ENCODE measurements around the gene CDC42EP4.
"Not testable (repeated sequence)": the region's sequence is repeated elsewhere in the genome, so short reads cannot be mapped to it uniquely, and the experiment has no call there.

CDC42EP4 gene

DNA sequence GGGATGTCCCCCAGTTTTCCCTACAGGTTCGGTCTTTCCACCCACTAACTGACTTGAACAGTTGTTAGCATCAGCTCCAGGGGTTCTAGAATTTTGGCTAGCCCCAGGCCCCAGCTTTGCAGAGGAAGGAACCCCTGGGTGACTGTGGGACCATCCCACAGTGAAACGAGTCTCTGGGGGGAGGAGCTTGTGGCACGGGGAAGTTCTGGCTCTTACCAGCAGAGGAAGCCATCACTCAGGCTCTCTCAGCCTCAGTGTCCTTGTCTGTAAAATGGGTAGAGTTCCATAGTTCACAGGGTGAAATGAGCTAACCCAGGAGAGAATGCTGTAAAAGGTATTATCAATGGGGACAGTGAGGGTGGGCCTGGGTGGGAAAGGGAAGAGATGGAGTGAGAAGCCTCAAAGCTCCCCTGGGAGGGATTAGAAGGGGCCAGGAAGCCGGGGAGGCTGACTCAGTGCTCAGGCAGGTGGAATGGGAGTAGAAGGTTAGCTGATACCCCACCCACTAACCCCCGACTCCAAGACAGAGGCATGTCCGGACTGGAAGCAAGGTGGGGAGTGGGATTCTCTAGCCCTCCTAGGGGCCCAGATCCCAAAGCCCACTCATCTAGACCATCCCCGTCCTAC, 30.9 kb upstream of the CDC42EP4 start:
- DNase-seq: no peak

DNA sequence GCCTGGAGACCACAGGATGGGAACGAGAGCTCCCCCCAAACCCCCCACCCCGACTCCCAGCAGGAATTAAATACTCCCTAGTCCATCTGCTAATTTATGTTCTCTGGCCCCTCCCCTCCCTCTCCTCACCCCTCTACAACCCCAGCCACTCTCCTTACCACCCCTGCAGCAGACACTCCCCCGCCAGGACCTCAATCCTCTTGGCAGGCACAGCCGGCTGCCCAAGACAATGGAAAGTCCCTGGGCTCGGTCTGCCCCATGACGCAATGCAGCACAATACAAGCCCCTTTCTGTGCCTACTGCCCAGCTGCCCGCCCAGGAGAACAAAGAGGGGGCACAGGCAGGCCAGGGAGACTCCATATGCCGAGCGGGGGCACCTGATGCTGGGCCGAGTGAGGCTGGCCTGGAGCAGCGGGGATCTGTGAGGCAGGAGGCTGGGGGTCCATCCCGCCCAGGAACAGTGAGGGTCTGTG, 30.3 kb upstream of the CDC42EP4 start:
- no peak for DNase-seq

DNA sequence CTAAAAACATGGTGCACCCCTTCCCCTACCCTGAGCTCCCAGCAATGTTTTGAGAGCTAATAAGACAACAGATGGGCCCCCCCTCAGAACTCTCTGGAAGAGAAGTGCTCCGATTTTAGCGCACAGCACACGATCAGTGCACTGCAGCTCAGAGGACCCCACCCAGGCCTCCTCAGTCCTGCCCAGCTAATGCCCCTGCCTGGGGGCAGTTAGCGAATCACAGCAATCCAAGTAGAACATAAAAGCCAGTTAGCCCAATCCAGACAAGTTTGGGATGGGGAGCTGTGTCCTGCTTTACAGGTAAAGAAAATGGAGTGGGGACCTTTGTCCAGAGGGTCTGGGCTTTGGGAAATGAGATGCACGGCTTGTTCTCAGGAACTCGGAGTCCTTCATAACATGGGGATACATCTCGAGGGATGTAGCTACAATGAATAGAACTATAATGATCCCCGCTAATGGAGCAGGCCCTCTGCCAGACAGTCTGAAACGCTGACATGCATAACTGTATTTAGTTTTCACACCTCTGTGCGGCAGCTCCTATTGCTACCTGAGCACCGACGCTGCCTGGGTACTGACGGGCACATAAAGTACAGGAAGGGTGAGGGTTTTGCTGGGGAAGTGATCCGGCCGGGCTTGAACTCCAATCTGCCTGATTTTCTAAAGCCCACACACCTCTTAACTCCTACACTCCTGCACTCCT, 29.7 kb upstream of the CDC42EP4 start:
- DNase-seq: no peak

DNA sequence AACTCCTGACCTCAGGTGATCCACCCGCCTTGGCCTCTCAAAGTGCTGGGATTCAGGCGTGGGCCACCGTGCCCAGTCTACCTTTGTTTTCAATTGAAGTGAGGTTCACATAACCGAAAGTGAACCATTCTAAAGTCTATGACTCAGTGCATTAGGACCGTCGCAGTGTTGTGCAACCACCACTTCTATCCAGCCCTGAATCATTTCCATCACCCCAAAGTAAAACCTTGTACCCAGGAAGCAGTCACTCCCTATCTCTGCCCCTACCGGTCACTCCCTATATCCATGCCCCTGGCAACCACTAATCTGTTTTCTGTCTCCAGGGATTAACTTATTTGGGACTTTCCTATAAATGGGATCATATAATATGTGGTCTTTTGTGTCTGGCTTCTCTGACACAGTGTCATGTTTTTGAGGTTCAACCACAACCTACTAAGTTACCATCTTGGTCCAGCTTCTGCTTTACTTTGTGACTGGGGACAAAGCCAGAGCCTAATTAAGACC, 28.3 kb upstream of the CDC42EP4 start:
- DNase-seq: peak; percentile 7 to 65

DNA sequence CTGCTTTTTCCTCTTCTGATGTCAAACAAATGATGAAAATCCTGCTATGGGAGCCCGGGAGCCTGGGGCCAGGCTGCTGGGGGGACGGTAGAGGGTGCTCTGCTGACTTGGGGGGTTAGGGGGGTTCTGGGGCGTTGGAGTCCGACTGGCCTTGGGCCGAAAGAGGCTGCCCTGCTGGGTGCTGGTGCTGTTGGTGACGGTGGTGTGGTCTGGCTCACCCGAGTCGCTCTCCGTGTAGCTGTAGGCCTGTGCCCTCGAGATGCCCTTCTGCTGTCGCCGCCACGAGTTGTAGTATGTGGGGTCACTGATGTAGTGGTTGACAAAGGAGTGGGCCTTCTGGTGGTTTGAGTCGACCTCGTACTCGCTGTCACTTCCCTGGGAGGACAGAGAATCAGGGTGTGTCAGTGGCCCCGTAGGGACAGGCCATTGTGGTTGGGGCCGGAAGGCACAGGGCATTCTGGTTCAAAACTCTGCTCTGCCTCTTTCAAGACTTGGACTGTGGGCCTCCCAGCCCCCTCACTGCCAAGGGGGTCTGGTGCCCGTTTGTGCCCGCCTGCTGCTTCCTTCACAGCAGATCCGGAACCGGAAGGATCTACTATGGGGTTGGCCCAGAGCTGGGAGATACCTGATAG, 26.9 kb upstream of the CDC42EP4 start:
- no peak for DNase-seq

DNA sequence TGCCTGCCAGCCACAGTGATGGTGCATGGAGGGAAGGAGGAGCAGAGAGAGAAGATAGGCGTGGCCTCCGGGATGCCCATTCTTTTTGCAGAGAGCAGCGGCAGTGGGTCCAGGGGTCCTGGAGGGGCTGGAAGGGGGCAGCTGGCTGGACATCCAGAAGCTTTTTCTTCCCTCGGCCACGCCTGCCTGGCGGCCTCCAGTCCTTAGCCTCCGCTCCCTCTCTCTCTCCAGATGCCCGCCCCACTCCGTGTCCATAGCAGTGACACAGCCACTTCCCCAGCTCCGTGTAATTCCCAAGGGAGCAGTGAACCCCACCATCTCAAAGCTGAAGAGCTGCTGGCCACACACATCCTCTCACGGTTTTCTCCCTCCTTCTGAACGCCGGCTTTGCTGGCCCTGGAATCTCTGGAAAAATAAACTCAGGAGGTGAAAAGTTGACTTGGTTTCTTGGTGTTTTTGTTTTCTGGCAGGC, 26.3 kb upstream of the CDC42EP4 start:
- no peak for DNase-seq

DNA sequence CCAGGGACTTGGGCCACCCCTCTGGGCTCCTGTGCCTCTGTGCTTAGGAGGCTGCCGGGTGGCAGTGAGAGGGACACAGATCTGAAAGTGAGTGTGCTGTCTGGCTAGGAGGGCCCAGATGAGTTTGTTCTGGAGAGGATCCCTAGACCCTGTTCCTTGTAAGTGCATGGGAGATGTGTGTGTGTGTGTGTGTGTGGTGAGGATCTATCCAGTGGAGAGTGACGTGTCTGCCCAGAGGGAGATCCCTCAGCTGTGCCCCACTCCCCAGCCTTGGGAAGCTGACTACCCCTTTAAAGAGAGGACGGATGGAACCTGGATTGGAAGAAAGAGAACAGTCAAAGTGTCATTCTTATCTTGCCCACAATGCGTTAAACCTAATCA, 25.5 kb upstream of the CDC42EP4 start:
- DNase-seq: no peak

DNA sequence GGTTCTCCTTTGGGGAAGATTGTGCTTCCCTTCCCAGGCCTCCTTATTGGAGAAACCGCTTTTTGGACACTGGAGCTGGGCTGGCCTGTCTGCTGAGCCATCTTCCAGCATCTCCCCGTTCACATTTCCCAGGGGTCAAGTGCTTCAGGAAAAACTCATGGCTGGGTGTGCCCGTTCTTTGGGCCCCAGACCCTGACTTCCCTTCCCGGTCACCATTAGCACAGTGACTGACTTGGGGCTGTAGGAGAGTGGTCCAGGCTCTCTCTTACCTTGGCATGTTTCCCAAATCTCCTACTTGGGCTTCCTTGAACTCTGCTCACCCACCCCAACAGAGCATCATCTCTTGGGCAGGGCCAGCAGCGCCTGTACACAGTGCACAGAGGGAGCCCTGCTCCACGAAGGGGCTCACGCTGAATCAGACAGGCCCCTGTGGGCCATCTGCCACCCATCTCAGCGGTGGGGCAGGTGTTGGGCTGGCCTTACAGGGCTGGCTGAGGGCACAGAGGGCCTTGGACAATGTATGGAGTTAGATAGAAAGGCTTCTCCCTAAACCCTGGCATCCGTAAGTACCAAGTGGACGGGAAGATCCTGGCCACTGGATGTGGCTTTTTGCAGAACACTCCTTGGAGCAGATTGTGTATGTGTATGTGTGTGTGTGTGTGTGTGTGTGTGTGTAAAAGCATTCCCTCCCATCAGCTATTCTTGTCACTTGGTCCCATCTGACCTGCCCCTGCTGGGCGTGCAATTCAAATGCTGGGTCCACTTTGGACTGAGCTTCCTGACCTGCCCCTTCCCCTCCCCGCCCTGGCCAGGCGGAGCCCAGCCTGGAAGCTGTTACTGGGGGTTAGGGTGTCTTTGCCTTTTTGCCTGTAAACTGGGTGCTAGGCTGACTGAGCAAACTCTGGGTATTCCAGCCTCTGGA, 24.9 kb upstream of the CDC42EP4 start:
- DNase-seq: no peak

DNA sequence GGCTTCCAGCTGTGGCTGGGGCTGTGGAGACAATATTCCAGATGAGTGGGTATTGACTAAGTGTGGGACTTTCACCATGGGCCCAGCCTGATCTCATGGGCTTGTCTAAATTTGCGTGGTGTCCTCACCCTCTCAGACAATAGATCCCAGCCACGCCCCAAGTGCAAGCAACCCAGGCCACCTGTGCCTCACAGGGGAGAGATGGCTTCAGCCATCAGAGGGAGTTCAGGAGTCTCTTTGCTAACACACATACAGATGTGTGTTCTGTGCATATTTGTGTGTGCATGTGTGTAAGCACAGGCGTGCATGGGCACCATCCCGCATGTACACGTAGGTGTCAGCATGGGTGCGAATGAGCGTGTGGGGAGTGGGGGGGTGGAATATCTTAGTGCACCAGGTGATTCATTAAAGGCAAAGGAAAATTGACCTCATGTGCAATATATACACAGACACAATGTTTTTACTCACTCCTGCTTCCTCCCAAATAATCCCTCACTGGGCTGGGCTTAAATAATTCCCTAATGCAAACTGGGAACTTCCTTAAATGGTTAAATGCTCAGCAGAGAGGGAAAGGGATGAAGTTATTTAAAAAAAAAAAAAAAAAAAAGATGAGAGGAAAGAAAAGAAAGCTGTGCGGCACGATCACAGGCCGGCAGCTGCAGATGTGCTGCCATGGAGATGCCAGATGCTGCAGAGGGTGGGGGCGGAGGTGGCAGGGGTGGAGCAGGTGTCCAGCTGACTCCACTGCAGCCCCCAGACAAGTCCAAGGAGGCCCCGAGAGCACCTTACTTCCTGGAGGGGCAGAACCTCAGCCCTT, 24.0 kb upstream of the CDC42EP4 start:
- DNase-seq: no peak

DNA sequence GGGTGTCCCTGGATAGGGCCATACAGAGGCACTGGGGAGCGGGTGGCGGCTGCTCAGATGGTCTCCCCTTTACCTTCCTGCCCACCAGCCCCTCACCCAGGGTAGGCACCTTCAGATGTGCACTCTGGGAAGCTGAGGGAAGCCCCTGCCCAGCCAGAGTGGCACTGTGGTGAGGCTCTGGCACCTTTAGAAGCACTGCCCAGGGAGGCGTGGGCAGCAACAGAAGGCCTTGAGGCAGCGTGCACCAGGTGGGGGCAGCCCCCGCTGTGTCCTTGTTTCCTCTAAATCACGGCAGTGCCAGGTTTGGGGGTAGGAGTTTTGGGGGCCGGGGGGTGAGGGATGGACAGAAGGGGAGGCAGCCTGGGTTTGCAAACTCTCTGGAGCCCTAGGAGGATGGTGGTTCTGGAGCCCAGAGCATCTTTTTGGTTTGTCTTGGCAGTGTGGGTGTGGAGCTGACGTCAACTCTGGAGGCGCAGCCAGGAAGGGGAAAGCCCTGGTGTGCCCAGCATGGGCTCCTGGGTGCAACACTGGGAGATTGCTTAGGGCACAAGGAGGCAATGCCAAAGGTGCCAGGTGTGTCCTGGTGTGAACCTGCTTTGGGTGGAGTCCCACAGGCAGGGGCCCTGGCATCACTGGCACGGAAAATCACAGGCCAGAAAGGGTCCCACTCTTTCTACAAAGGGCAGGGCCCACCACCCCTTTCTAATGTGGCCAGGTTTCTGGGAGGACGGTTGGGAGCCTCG, 23.1 kb upstream of the CDC42EP4 start:
- no peak for DNase-seq

DNA sequence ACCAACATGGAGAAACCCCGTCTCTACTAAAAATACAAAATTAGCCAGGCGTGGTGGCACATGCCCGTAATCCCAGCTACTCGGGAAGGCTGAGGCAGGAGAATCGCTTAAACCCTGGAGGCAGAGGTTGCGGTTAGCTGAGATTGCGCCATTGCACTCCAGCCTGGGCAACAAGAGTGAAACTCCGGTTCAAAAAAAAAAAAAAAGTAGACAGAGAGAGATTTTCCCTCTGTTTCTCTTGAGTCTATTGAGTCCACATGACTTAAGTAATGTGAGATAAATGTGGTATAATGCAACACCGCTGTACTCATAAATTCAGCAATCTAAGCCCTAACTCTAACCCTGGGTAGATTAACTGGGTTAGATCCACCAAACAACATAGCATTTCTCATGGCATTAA, 21.6 kb upstream of the CDC42EP4 start:
- DNase-seq: not testable (repeated sequence)

DNA sequence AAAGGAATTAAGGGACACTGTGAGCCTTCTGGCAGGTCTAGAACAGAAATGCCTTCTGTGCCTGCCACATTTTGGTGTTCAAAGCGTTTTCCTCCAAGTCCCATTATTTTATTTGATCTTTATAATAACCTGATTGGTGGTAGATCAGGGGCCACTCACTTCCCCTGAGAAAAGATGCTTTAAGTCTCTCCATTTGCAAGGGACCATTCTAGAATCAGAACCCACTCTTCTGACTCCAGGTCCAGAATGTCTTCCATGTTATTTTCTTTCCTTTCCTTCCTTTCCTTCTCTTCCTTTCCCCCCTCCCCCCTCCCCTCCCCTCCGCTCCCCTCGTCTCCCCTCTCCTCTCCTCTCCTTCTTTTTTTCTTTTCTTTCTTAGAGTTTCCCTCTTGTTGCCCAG, 19.3 kb upstream of the CDC42EP4 start:
- no peak for DNase-seq

DNA sequence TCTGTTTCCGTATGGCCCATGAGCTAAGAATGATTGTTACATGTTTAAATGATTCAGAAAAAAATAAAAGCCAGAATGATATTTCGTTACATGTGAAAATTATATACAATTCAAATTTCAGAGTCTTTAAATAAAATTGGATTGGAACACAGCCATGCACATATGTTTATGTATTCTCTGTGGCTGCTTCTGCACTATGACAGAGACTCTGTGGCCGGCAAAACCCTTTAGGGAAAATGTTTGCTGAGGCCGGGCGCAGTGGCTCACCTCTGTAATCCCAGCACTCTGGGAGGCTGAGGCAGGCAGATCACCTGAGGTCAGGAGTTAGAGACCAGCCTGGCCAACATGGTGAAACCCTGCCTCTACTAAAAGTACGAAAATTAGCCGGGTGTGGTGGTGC, 15.9 kb upstream of the CDC42EP4 start:
- DNase-seq: no peak

DNA sequence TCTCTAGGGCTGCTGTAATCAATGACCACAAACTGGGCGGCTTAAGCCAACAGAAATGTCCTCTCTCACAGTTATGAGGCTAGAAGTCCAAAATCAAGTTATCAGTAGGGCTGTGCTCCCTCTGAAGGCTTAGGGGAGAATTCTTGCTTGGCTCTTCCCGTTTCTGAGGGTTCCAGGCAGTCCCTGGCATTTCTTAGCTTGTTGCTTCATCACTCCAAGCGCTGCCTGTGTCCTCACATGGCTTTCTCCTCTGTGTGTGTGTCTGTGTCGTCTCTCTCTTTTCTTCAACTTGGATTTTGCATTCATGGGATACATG, 13.7 kb upstream of the CDC42EP4 start:
- no peak for DNase-seq

DNA sequence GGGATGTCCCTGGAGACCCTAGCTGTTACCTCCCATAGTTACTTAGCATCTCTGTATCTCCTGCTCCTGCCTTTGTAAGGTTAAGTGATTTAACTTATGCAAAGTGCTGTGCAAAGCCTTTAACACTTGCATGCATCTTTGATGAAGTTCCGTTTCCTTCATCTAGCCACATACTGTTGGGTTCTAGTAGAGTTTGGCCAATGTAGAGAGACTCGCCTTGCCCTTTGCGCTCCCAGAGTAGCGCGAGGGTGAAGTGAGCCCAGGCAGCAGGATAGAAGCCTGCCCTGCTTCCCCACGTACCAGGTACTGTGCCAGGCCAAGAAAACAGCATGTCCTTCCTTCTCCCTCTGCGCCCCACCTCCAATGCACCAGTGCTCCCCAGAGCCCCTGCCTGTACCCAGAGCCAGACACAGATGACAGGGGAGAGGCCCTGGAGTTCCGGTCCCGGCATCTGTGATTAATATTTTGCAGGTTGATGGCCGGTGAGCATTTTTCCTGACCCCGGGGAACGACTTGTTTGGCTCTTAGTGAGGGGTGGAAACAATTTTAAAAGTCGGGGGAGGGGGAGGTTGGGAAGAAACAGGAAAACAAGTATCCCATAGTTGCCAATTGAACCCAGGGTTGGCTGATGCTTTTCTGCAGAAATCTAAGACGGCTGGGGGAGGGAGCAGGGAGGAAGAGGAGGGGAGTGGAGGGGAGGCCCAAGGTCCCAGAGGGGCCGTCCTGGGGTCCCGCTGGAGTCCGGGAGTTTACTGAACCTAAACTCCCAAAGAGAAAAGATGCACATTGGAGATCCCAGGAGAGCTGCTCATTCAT, 13.1 kb upstream of the CDC42EP4 start:
- DNase-seq: no peak

DNA sequence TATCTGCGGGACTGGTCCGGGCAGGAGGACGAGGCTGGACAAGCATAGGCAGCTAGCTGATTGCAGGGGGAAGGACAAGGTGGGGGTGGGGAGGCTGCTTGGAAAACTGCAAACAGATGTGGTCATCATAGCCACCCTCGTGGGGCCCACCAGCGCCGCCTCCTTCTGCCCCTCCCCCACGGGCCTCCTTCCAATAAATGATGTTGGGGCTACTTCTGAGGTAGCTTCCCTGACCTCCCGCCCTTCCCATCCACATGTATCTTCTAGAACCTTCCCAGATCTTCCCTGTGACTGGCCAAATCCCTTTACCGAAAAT, 12.3 kb upstream of the CDC42EP4 start:
- DNase-seq: no peak

DNA sequence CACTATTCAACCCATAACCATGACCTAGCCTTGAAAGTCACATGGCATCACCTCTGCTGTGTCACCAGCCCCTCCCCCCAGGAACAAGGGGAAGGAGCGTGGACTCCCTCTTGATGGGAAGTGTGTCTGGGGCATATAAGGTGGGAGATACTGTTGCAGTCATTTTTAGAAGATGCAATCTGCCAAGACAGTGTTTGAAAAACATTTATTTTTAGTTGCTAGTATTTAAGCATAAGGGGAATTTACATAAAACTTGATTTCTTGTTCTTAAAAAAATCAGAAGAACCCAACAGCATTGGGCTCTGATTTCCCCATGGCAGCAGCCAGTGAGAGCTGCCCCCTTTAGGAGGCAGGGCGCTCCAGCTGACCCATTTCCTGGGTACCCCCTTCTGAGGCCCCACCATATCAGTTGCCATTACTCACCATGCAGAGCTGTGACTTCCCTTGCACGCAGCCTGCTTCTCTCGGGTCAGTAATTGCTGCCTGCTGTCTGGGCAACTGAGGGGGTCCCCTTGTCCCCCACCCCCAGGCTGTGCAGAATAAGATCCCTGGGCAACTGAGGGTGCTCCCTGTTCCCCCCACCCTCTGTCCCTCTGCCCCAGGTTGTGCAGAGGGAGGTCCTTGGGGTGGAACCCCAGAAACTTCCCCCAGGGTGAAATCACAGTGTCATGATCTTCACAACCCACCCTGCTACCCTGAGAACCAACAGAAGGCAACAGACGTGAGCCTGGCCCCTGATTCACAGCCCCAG, 11.8 kb upstream of the CDC42EP4 start:
- no peak for DNase-seq

DNA sequence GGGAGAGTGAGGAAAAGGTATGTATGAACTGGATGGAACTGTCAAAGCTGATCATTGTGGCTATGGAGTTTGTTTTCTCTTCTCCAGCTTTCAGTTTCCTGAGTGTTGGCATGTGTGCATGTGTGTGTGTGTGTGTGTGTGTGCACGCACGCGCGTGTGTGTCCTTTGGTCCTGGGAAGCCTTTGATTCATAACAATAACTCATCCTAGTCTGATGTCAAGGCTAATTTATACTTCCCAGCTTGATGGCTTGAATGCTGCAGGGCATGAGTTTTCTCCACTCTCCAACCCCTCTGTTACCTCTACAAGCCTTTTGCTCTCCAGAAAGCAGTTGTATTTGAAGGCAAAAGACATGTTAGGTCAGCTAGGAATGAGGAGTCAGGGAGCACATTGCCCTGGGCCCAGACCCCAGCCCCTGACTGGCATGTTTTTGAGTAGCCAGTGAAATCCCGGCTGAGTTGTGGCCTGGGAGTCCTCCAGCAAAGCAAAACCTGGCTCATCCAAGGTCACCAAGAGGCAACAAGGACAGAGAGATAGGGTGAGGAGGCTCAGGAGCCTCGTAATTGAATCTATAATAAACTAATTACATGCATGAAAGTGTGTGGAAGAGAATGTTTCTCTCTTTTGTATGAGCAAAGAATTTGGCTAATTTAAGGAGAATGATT, 8.9 kb upstream of the CDC42EP4 start:
- DNase-seq: no peak

DNA sequence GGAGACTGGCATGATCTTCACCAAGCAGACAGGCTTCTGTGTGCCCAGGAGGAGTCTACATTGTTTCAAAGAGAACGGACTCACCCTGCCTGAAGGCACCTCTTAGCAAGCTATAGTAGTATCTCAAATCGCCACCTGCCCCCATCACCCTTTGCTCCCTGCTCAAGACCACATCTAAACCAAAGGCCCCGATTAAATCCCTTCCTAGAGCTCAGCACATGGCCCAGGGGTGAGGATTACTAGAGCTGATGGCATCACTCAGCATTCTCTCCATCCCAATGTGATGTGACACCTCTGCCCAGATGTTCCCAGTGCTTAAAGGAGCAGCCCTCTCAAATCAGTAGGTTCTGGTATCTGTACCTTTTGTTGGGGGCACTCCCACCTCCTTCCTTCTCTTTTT, 8.0 kb upstream of the CDC42EP4 start:
- DNase-seq: no peak

Measured in CD4-positive, alpha-beta T cell treated with Interferon alpha-2 for 1 hour (primary cell).